ENCODE measurements around the gene TFDP1.
A peak's percentile ranks its signal among the peaks of the same experiment; 100 is the strongest.

The TFDP1 gene

GRCh38 chr13:113548171-113548641, 36.3 kb upstream of the TFDP1 start:
- intact Hi-C loops (cut with DNase I): no loop called here
- DNase-seq: peak in 18 of 42 donors; percentile 16 to 56 (median 28)

GRCh38 chr13:113548778-113549621, 35.6 kb upstream of the TFDP1 start:
- DNase-seq: peak in 7 of 42 donors; percentile 4 to 43 (median 18)
- intact Hi-C loops (cut with DNase I): no loop called here

GRCh38 chr13:113550453-113550852, 34.1 kb upstream of the TFDP1 start:
- peak in 8 of 42 donors; percentile 3 to 29 (median 14) for DNase-seq
- intact Hi-C loops (cut with DNase I): no loop called here

GRCh38 chr13:113551081-113552000, 33.2 kb upstream of the TFDP1 start:
- intact Hi-C loops (cut with DNase I): no loop called here
- DNase-seq: peak in 7 of 42 donors; percentile 0 to 30 (median 13)

GRCh38 chr13:113552079-113552478, 32.5 kb upstream of the TFDP1 start:
- intact Hi-C loops (cut with DNase I): no loop called here
- peak in 7 of 42 donors; percentile 3 to 30 (median 16) for DNase-seq

- intact Hi-C loops (cut with DNase I): no loop called here
- peak in 6 of 42 donors; percentile 3 to 31 (median 12) for DNase-seq
Observed at GRCh38 chr13:113552786-113553434, 31.6 kb upstream of the TFDP1 start.

- DNase-seq: peak in 7 of 42 donors; percentile 8 to 33 (median 16)
- intact Hi-C loops (cut with DNase I): no loop called here
Observed at GRCh38 chr13:113553511-113554332, 30.8 kb upstream of the TFDP1 start.

- peak in 5 of 42 donors; percentile 3 to 18 (median 8) for DNase-seq
- intact Hi-C loops (cut with DNase I): no loop called here
Observed at GRCh38 chr13:113554333-113554700, 30.2 kb upstream of the TFDP1 start.

GRCh38 chr13:113555141-113555540, 29.4 kb upstream of the TFDP1 start:
- peak in 5 of 42 donors; percentile 0 to 29 (median 5) for DNase-seq
- intact Hi-C loops (cut with DNase I): no loop called here

GRCh38 chr13:113557013-113557412, 27.5 kb upstream of the TFDP1 start:
- peak in 2 of 42 donors; percentile 7 to 10 for DNase-seq

GRCh38 chr13:113558461-113558860, 26.1 kb upstream of the TFDP1 start:
- no peak for DNase-seq

More at GRCh38 chr13:113557013-113557412, 27.5 kb upstream of the TFDP1 start:
- intact Hi-C loops (cut with DNase I): no loop called here

GRCh38 chr13:113559061-113559460, 25.5 kb upstream of the TFDP1 start:
- DNase-seq: peak in 3 of 42 donors; percentile 4 to 38 (median 25)
- intact Hi-C loops (cut with DNase I): no loop called here

More at GRCh38 chr13:113558461-113558860, 26.1 kb upstream of the TFDP1 start:
- intact Hi-C loops (cut with DNase I): no loop called here

- intact Hi-C loops (cut with DNase I): no loop called here
- peak in 7 of 42 donors; percentile 1 to 32 (median 4) for DNase-seq
Observed at GRCh38 chr13:113559901-113560644, 24.5 kb upstream of the TFDP1 start.

- DNase-seq: peak in 6 of 42 donors; percentile 2 to 37 (median 16)
- intact Hi-C loops (cut with DNase I): no loop called here
Observed at GRCh38 chr13:113560645-113561416, 23.7 kb upstream of the TFDP1 start.

GRCh38 chr13:113561417-113562084, 23.0 kb upstream of the TFDP1 start:
- DNase-seq: peak in 5 of 42 donors; percentile 2 to 34 (median 31)
- intact Hi-C loops (cut with DNase I): no loop called here

Data from head of caudate nucleus (tissue), 42 donors.